Fibroblast of villous mesenchyme (primary cell): Measurements from ENCODE around the gene SPAG5. TPM values are rescaled to one million over a fixed set of nuclear protein-coding genes. Genes with fewer than 3 reads are reported as not detected.

ENCODE experiments used
- DNase-seq: peaks from one replicate; pipeline ENCODE4 v3.0.0-alpha.2; 2010; ENCODE audit warnings: low read depth
- H3K4me3 ChIP-seq: 2 replicates; pipeline ENCODE4 v1.5.1; 2011; ENCODE audit warnings: low read depth, mild to moderate bottlenecking, low read length
- total RNA-seq: library from RNA; depleted of rRNA; stranded (reverse); fragments of >200 nt; gene quantifications from 2 replicates; pipeline ENCODE4 v1.2.3, GENCODE V29; 2012
- TF ChIP-seq, protein P1 (sequence below): IDR thresholded peaks from 2 replicates; pipeline ENCODE4 v1.5.1; 2012; ENCODE audit warnings: low read depth, mild to moderate bottlenecking, low read length; ENCODE audit not compliant: insufficient read depth

The SPAG5 gene, protein sequence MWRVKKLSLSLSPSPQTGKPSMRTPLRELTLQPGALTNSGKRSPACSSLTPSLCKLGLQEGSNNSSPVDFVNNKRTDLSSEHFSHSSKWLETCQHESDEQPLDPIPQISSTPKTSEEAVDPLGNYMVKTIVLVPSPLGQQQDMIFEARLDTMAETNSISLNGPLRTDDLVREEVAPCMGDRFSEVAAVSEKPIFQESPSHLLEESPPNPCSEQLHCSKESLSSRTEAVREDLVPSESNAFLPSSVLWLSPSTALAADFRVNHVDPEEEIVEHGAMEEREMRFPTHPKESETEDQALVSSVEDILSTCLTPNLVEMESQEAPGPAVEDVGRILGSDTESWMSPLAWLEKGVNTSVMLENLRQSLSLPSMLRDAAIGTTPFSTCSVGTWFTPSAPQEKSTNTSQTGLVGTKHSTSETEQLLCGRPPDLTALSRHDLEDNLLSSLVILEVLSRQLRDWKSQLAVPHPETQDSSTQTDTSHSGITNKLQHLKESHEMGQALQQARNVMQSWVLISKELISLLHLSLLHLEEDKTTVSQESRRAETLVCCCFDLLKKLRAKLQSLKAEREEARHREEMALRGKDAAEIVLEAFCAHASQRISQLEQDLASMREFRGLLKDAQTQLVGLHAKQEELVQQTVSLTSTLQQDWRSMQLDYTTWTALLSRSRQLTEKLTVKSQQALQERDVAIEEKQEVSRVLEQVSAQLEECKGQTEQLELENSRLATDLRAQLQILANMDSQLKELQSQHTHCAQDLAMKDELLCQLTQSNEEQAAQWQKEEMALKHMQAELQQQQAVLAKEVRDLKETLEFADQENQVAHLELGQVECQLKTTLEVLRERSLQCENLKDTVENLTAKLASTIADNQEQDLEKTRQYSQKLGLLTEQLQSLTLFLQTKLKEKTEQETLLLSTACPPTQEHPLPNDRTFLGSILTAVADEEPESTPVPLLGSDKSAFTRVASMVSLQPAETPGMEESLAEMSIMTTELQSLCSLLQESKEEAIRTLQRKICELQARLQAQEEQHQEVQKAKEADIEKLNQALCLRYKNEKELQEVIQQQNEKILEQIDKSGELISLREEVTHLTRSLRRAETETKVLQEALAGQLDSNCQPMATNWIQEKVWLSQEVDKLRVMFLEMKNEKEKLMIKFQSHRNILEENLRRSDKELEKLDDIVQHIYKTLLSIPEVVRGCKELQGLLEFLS
- total RNA-seq = 21.9 and 38.4 TPM in 2 replicates

DNA sequence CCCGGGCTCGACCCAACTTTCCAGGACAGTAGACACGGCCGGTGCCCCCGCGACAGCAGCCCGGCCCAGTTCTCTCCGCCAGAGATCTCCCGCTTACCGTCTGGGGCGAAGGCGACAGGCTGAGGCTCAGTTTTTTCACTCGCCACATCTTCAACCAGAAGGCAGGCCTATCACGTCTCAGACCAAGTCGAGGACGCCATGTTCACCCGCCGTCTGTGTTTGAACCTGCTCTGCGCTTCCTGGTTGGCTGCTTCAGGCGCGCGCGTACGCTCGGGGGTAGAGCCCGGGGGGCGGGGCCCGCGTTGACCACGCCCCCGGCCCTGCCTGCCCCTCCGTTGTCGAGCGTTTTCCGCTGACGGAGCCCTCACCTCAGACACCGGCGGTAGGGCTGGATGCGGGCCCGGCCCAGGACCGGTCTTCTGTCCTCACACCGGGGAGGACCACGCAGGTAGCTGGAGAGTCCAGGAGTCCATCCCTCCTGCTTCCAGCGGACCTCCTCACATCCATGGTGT lies at the start of gene SPAG5:
Gene SPAG5, minus strand, starts transcription at position 227 of the 512 bp plus-strand sequence. Its CDS starts 79 bp downstream, at position 148.
- peak; percentile 92 for DNase-seq
- TF ChIP-seq, protein P1, sequence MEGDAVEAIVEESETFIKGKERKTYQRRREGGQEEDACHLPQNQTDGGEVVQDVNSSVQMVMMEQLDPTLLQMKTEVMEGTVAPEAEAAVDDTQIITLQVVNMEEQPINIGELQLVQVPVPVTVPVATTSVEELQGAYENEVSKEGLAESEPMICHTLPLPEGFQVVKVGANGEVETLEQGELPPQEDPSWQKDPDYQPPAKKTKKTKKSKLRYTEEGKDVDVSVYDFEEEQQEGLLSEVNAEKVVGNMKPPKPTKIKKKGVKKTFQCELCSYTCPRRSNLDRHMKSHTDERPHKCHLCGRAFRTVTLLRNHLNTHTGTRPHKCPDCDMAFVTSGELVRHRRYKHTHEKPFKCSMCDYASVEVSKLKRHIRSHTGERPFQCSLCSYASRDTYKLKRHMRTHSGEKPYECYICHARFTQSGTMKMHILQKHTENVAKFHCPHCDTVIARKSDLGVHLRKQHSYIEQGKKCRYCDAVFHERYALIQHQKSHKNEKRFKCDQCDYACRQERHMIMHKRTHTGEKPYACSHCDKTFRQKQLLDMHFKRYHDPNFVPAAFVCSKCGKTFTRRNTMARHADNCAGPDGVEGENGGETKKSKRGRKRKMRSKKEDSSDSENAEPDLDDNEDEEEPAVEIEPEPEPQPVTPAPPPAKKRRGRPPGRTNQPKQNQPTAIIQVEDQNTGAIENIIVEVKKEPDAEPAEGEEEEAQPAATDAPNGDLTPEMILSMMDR = no peak
- peak within 1 kb of the TSS; percentile 79 for H3K4me3 ChIP-seq

DNA sequence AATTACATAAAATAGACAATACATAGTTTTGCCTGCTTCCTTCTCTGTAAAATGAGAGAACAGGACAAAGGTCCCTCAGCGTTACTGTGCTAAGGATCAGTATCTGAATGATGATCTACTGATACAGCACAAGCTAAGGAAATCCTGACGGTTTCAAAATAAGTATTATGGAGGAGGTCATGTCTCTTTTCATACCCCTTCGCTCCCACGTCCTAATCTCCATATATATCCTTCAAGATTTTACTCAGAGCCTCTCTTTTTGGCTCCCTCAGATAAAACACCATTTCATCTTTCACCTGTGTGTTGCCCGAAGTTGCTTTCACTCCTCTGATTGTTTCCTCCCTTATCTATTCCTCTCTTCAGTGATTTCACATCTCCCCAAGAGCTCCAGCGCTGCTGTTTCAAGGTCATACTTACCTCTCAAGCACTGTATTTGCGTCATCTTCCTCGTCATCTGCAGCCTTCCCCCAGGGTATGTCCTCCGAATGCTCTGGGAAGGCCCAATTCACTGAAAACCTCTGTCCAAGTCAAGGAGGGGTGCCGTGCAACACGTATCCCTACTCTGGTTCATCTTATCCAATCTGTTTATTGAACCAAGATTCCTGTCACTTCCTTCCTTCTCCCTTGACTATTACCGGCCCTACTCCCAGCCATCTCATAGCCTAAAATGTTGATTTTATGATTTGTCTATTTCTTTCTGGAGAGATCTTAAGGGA lies 47.4 kb upstream of the SPAG5 start:
- DNase-seq = no peak
- TF ChIP-seq, protein P1 = no peak
- H3K4me3 ChIP-seq = no peak overlapping the region

DNA sequence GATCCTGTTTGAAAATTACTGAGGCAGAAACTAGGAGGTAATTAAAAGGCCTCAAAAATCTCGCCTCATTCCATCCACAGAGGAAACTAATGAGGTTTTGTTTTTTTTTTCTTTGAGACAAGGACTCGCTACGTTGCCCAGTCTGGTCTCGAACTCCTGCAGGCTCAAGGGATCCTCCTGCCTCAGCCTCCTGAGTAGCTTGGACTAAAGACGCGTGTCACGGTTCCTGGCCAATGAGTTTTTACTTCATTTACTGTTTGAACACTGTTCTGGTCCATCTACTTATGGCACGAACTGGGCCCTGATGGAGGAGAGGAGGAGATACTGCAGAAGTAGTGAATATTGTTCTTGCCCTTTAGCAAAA lies 46.7 kb upstream of the SPAG5 start:
- DNase-seq = no peak
- TF ChIP-seq, protein P1 = no peak
- H3K4me3 ChIP-seq = peak overlapping the region; percentile 78

DNA sequence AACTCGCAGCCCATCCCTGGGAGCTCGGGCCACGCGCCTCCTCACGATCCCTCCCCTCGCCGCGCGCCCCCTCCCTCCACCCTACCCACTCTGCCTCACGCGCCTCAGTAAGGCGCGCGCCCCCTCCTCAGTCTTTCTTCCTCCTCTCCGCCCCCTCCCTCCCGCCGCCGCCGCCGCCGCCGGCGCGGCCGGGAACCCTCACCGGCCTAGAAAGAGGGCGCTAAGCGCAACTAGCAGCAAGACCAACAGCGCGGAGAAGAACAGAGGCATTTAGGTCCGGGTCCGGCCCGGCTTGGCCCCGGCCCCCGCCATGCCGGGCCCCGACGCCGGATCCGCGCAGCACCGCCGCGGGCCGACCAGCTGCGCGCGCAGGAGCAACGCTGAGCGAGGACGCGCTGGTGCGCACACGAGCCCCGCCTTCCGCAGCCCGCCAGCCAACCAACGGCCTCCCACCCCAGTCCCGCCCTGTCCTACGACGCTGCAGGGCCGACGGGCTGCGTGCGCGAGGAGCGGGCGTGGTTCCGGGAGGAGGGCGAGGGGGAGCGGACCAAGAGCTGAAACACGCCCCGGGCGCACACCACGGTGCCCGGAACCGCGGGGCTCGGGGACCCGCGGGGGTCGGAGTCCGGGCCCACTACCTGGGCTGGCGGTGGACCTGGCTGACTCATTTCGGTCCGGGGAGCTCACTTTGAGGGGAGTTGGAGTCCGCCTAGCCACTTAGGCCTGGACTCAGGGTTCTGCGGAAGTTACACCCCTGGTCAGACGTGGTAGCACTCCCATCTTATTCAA lies 46.2 kb upstream of the SPAG5 start, which contains the start of gene BLTP2:
Gene BLTP2, minus strand, starts transcription at position 372 of the 789 bp plus-strand sequence. Its CDS starts 102 bp downstream, at position 270.
- H3K4me3 ChIP-seq = peak within 1 kb of the TSS; percentile 79
- TF ChIP-seq, protein P1 = no peak
- DNase-seq = peak; percentile 93

DNA sequence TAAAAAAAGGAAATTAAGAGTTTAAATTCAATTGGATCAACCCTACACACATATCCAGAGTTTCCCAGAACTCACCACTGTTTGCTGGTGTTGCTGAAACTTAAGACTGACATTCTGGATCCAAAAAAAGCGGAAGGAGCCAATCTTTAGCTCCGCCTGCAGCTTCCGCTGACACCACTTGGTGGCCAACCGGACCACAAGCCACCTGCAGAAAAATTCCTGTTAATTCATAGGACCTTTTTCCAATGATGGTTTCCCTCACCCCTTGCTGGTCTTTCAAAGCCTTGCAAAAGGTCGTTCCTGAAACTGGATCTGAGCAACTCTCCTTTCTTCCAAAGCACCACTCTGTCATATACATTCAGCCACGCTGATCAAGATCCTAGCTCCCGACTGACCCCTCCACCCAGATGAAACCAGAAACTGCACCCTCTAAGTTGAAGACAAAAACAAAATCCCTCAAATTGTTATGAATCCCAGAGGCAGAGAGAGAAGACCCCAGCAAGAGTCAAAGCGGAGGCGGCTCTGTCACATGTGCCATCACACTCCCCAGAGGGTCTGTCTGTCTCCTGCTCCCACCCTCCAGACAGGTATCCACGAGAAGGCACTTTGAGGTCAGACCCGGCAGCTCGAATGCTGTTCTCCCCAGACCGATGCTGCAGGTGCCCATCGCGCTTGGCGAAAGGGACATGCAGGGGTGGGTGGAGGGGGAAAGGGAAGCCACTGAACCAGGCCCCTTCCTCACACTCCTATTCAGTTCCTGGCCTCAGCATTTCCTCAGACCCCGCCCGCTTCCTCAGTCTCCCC lies 45.4 kb upstream of the SPAG5 start:
- H3K4me3 ChIP-seq = peak overlapping the region; percentile 79
- TF ChIP-seq, protein P1 = peak; percentile 54
- peak; percentile 50 for DNase-seq
